NOMO-1 (cell line): ENCODE results near the gene HES3.

Source experiments
- DNase-seq, 2 experiments: peaks; one replicate each; lab custom pipeline; 2025; ENCODE audit not compliant: unreplicated experiment in 2 of 2; lab: John Stamatoyannopoulos, UW

The HES3 gene

GRCh38 chr1:6260961-6261614 is 17.1 kb downstream of the HES3 start, which contains the start of gene GPR153:
TSS of gene GPR153 (minus strand) at chr1:6261098. CDS start at chr1:6254905, 6,193 bp downstream.
- DNase-seq = peak in 1 of 2 experiments; percentile 18

GRCh38 chr1:6261615-6261995 is 17.6 kb downstream of the HES3 start:
- DNase-seq = no peak

GRCh38 chr1:6262555-6263420 is 18.8 kb downstream of the HES3 start:
- DNase-seq = no peak

GRCh38 chr1:6263716-6264115 is 19.7 kb downstream of the HES3 start:
- no peak for DNase-seq

DNA sequence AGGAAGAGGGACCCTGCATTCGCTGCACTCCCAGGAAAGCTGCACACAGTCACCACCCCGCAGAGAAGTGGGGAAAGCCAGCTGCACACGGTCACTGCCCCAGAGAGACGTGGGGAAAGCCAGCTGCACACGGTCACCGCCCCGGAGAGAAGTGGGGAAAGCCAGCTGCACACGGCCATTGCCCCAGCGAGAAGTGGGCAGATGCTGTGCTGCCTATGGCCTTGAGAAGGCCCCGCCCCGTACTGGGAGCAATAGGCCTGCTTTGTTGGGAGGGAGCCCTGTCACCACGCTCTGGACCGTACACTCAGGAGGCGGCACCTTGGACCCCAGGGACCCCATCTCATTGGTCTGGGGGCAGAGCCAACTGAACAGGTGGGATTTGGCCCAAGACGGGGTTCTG is 21.2 kb downstream of the HES3 start:
- DNase-seq = no peak

DNA sequence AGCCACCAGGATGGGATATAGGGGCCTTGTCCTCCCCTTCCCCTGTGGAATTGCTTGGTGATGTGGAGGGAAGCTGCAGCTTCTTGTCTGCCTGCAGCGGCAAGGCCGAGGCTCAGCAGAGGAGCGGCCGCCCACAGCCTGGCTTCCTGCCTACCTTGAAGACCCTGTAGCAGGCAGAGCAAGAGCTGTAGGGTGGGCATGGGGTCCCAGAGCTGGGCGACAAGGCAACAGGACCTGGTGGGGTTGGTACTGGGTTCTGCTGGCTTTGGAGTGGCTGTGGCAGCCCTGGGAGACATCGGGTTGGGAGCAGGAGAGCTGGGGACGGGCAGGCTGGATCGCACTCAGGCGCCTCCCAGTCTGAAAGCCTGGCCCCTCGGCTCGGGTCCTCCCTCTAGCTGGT is 22.7 kb downstream of the HES3 start:
- no peak for DNase-seq

GRCh38 chr1:6267686-6268322 is 23.8 kb downstream of the HES3 start:
- no peak for DNase-seq

GRCh38 chr1:6268415-6268814 is 24.4 kb downstream of the HES3 start:
- no peak for DNase-seq

DNA sequence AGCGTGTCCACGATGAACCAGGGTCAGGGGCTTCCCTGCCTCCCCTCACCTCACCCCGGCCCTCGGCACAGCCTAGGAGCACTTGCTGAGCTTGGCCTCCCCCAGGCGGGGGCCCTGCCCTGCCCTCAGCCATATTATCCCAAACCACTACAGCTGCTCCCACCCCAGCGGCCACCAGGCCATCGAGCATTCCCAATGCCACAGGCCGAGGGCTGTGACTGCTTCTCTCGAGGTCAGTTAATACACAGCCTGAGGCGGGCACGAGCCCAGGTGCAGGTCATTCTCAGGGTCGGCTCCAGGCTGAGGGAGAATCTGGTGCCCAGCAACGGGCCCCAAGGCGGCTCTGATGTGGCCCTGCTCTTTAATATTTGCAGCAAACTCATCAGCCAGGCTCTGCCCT is 25.3 kb downstream of the HES3 start:
- DNase-seq = no peak

GRCh38 chr1:6269720-6270400 is 25.9 kb downstream of the HES3 start:
- DNase-seq = no peak

- no peak for DNase-seq
Measured at GRCh38 chr1:6270401-6270800, 26.4 kb downstream of the HES3 start.

- DNase-seq = no peak
Measured at GRCh38 chr1:6271006-6271405, 27.0 kb downstream of the HES3 start.

DNA sequence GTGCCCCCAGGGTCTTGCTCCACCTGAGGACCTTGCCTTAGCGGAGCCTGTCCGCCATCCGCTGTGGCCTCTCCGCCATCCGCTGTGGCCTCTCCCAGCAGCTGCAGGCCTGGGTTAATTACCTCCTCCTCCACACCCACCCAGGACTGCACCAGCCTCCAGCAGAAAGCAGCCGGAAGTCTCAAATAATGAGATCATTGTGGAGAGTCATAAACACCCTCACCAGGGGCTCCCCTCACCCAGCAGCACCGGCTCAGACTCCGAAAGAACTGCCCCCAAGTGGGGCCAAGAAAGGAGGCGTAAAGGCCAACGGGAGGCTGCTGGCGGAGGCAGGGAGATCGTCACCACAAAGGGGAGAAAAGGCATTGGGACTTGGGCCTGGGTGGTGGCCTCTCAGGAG is 27.6 kb downstream of the HES3 start:
- no peak for DNase-seq

DNA sequence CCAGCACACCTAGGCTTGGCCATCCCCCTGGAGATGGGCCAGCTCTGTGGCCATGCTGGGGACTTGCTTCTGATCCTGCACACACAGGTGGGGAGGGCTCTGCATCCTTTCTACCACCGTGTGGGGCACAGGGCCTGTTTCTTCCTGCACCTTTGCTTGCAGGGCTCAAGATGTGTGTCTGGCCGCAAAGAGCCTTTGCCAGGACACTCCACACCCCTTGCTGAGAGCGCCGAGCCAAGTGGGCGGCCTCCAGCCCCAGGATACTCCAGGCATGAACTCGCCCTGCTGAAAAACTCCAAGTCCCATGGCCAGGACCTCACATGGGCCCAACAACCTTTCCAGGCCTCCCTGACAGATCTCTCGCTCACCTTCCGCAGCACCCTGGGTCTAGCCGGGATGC is 28.5 kb downstream of the HES3 start:
- no peak for DNase-seq

GRCh38 chr1:6272868-6273267 is 28.9 kb downstream of the HES3 start:
- no peak for DNase-seq

DNA sequence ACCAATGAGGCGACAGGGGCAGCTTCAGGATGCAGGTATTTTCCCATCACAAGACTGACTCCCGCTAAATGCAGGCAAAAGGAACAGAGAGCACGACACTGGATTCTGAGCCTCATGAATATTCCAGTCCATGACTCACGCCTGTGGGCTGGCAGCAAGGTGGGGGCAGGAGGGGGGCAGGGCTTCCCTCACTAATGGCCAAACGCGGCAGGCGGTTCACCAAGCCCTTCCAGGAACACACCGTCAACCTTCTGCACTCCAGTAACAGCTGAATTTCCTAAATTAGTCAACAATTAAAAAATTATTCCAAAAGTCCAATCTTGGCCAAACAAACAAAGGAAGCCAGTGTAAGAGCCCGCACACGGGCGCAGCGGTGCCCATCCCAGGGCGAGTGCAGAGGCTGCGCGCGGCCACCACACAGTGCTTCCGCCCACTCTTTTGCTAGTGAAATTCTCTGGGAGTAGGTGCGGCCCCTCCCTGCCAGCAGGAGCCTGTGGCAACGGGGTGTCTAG is 29.5 kb downstream of the HES3 start:
- no peak for DNase-seq

GRCh38 chr1:6274102-6274501 is 30.1 kb downstream of the HES3 start:
- DNase-seq = no peak

GRCh38 chr1:6274622-6275139 is 30.7 kb downstream of the HES3 start:
- DNase-seq = no peak

DNA sequence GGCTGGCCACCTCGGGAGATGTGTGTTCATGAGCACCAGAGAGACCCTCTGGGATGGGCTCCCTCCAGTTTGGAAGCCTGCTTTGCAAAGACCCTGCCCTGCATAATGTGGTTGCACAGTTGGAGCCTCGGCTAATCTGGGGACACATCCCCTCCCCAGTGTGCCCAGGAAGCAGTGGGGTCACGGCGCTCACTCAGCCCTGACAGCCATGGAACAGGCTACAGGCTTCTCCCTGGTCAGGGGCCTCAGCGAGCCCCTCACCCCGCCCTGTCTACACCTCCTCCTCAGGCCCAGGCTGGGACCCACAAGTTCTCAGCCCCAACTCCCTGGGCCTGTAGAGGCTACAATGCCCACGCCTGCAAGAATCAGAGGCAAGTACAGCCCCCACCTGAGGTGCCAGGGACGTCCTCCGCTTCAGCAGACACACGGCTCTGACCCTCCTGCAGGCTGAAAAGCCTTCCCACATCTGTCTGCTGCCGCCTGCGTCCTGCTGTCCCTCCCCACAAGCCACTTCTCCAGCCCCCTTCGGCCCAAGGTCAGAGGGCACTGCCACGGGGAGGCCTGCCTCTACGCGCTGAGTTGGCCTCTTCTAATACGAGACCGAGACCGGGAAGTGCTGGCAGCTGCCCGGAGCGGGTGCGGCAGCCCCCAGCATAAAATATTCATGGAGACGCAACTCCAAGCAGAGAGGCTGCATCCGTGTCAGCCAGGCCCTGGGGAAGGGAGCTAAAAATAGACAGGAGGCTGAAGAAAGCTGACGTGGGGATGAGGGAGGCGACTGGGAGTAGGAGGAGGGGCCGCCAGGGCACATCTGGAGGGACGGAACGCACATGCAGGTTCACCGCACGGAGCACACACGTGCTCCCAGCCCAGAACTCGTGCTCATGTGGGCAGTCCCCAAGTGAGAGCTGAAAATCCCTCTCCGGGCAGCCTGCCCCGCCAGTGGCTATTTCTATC is 32.1 kb downstream of the HES3 start:
- no peak for DNase-seq
